PFSK-1 (cell line): Measurements from ENCODE around the gene REEP2.
A peak's percentile ranks its signal among the peaks of the same experiment; 100 is the strongest.

Source experiments
- FOXP2 ChIP-seq: optimal IDR thresholded peaks from 2 replicates; pipeline ENCODE3; 2011; ENCODE audit warnings: borderline replicate concordance, control low read depth, inconsistent platforms; ENCODE audit not compliant: insufficient read depth; ENCODE audit errors: extremely low read length, extremely low read depth
- POLR2AphosphoS5 ChIP-seq: IDR thresholded peaks from 2 replicates; pipeline ENCODE4 v1.6.1; 2012; ENCODE audit warnings: low read depth, mild to moderate bottlenecking, control low read depth, low read length, moderate library complexity
- REST ChIP-seq, 2 experiments: IDR thresholded peaks; 2 replicates each; pipeline versions ENCODE4 v1.6.1 to v1.8.0; 2011 to 2012; ENCODE audit warnings: low read depth in 2 of 2, low read length in 2 of 2, control low read depth in 1 of 2, inconsistent platforms in 1 of 2, mild to moderate bottlenecking in 1 of 2, moderate library complexity in 1 of 2; ENCODE audit not compliant: insufficient read depth in 1 of 2
- SIN3A ChIP-seq: IDR thresholded peaks from 2 replicates; pipeline ENCODE4 v1.6.1; 2012; ENCODE audit warnings: mild to moderate bottlenecking, low read length, moderate library complexity, borderline replicate concordance; ENCODE audit not compliant: insufficient read depth
- TAF1 ChIP-seq: IDR thresholded peaks from 2 replicates; pipeline ENCODE4 v1.6.1; 2012; ENCODE audit warnings: low read length, control low read depth, borderline replicate concordance; ENCODE audit not compliant: insufficient read depth

The REEP2 gene

GRCh38 chr5:138463419-138464007 lies 24.7 kb downstream of the REEP2 start:
- TF ChIP-seq TAF1 (no peak), FOXP2 (no peak), POLR2AphosphoS5 (no peak), SIN3A (no peak), REST (IDR thresholded peaks at IDR 0.05; ENCODE audit: insufficient read depth in 1 of 2, low read depth in 2 of 2, low read length in 2 of 2) (no peak)

- peak; percentile 54; the same call in 1 of the 2 replicates for TF ChIP-seq TAF1
- TF ChIP-seq POLR2AphosphoS5, result no peak
Measured at GRCh38 chr5:138464008-138464387, 25.1 kb downstream of the REEP2 start.

- TF ChIP-seq SIN3A (no peak), TAF1 (peak; percentile 55; the same call in 1 of the 2 replicates)
Measured at GRCh38 chr5:138464388-138465260, 25.8 kb downstream of the REEP2 start.

- TF ChIP-seq POLR2AphosphoS5 (no peak), REST (IDR thresholded peaks at IDR 0.05; ENCODE audit: insufficient read depth in 1 of 2, low read depth in 2 of 2, low read length in 2 of 2) (peak in 1 of 2 experiments; percentile 33; a peak in 1 of 4 replicates)
Measured at GRCh38 chr5:138465261-138466124, 26.6 kb downstream of the REEP2 start, which contains the start of gene EGR1. Gene EGR1 (plus strand): TSS chr5:138465479. CDS start chr5:138465762, 283 bp downstream.

- TF ChIP-seq TAF1, result no peak
Measured at GRCh38 chr5:138466125-138466899, 27.5 kb downstream of the REEP2 start.

GRCh38 chr5:138466900-138467710 lies 28.2 kb downstream of the REEP2 start:
- TF ChIP-seq POLR2AphosphoS5 (no peak), TAF1 (no peak)

- TF ChIP-seq FOXP2, result no peak
- no peak for TF ChIP-seq REST (IDR thresholded peaks at IDR 0.05; ENCODE audit: insufficient read depth in 1 of 2, low read depth in 2 of 2, low read length in 2 of 2)
- no peak for TF ChIP-seq POLR2AphosphoS5
- no peak for TF ChIP-seq TAF1
- TF ChIP-seq SIN3A, result no peak
Measured at GRCh38 chr5:138467711-138468132, 28.9 kb downstream of the REEP2 start.
